SK-N-SH treated with all-trans-retinoic acid at 6 μM for 48 hours (cell line): ENCODE results near the gene CYP27B1.

Experiments
- POU6F1 ChIP-seq: fragments of 250-450 bp; sonication (Bioruptor Pico); IDR thresholded peaks from 2 replicates; pipeline ENCODE4 v1.8.0; 2021; ENCODE audit warnings: low read depth, mild to moderate bottlenecking, moderate library complexity, borderline replicate concordance
- RARB ChIP-seq: fragments of 250-450 bp; sonication (Bioruptor Pico); IDR thresholded peaks from 2 replicates; pipeline ENCODE4 v1.8.0; 2021; ENCODE audit warnings: mild to moderate bottlenecking, moderate library complexity
- SNAI2 ChIP-seq: fragments of 250-450 bp; sonication (Bioruptor Pico); IDR thresholded peaks from 2 replicates; pipeline ENCODE4 v1.5.0; 2020; ENCODE audit warnings: mild to moderate bottlenecking, moderate library complexity
- ZNF565 ChIP-seq: fragments of 450-650 bp; formaldehyde crosslinking; conservative IDR thresholded peaks from 2 replicates; pipeline ENCODE4 v1.5.0; 2020; ENCODE audit warnings: low read depth, mild to moderate bottlenecking, moderate library complexity

- TF ChIP-seq ZNF565 (CRISPR knock-in tag) (no peak), RARB (CRISPR knock-in tag) (no peak), SNAI2 (CRISPR knock-in tag) (no peak), POU6F1 (CRISPR knock-in tag) (no peak)
Measured at GRCh38 chr12:57800965-57801364, 34.1 kb upstream of the CYP27B1 start.
